Keratinocyte (primary cell): ENCODE data around the gene RCBTB2. TPM values are rescaled to one million over a fixed set of nuclear protein-coding genes. Genes with fewer than 3 reads are reported as not detected.
A peak's percentile ranks its signal among the peaks of the same experiment; 100 is the strongest.

Source experiments
- DNase-seq: peaks from one replicate; pipeline ENCODE4 v3.0.0-alpha.2; 2011; ENCODE audit warnings: low read depth, missing footprints, low spot score
- FAIRE-seq: peaks from 2 replicates; lab custom pipeline; 2011; peaks lifted over from hg19 to GRCh38; lab: Jason Lieb, UNC
- H2AFZ ChIP-seq: 2 replicates; pipeline ENCODE4 v1.6.0; 2012; ENCODE audit warnings: low read length, control low read depth, inconsistent platforms; ENCODE audit not compliant: control insufficient read depth
- H3K27ac ChIP-seq: 2 replicates; pipeline ENCODE4 v1.5.1; 2011; ENCODE audit warnings: low read length; ENCODE audit not compliant: control insufficient read depth, insufficient read depth
- H3K27me3 ChIP-seq: 3 replicates; pipeline ENCODE4 v1.6.0; 2011; ENCODE audit warnings: low read length; ENCODE audit not compliant: control insufficient read depth, insufficient read depth; ENCODE audit errors: extremely low read depth
- H3K36me3 ChIP-seq, 2 experiments: 2 replicates in 1 of 2; 3 replicates in 1 of 2; pipeline ENCODE4 v1.5.1; 2011; ENCODE audit warnings: low read length in 2 of 2, mild to moderate bottlenecking in 1 of 2; ENCODE audit not compliant: control insufficient read depth in 2 of 2, insufficient read depth in 2 of 2; ENCODE audit errors: extremely low read depth in 1 of 2
- H3K4me1 ChIP-seq: 3 replicates; pipeline ENCODE4 v1.5.1; 2011; ENCODE audit warnings: low read length; ENCODE audit not compliant: control insufficient read depth, insufficient read depth; ENCODE audit errors: extremely low read depth
- H3K4me2 ChIP-seq: 3 replicates; pipeline ENCODE4 v1.6.0; 2011; ENCODE audit warnings: low read depth, low read length; ENCODE audit not compliant: control insufficient read depth, insufficient read depth; ENCODE audit errors: extremely low read depth
- H3K4me3 ChIP-seq, 3 experiments: fragments of 200-600 bp in 1 of 3; sonication (generic) in 1 of 3; 2 replicates in 2 of 3; 3 replicates in 1 of 3; pipeline ENCODE4 v1.5.1; 2011 to 2016; ENCODE audit warnings: low read length in 3 of 3, mild to moderate bottlenecking in 3 of 3, control low read depth in 2 of 3, inconsistent platforms in 1 of 3, low read depth in 1 of 3, mixed read lengths in 1 of 3, mixed run types in 1 of 3, moderate library complexity in 1 of 3; ENCODE audit not compliant: control insufficient read depth in 2 of 3, insufficient read depth in 2 of 3; ENCODE audit errors: extremely low read depth in 1 of 3
- H3K79me2 ChIP-seq: 2 replicates; pipeline ENCODE4 v1.6.0; 2012; ENCODE audit warnings: low read length; ENCODE audit not compliant: control insufficient read depth, insufficient read depth
- H3K9ac ChIP-seq: 3 replicates; pipeline ENCODE4 v1.6.0; 2011; ENCODE audit warnings: low read length; ENCODE audit not compliant: control insufficient read depth, insufficient read depth; ENCODE audit errors: extremely low read depth
- H3K9me1 ChIP-seq: 3 replicates; pipeline ENCODE4 v1.6.0; 2011; ENCODE audit warnings: low read length; ENCODE audit not compliant: control insufficient read depth, insufficient read depth; ENCODE audit errors: extremely low read depth
- H3K9me3 ChIP-seq: 2 replicates; pipeline ENCODE4 v1.5.1; 2012; ENCODE audit warnings: low read depth, low read length; ENCODE audit not compliant: control insufficient read depth
- H4K20me1 ChIP-seq: 3 replicates; pipeline ENCODE4 v1.6.0; 2011; ENCODE audit warnings: low read length; ENCODE audit not compliant: control insufficient read depth, insufficient read depth; ENCODE audit errors: extremely low read depth
- CTCF ChIP-seq, 3 experiments: IDR thresholded peaks in 1 of 3; conservative IDR thresholded peaks in 1 of 3; optimal IDR thresholded peaks in 1 of 3; 2 replicates in 2 of 3; 3 replicates in 1 of 3; pipeline versions ENCODE3 to v1.5.1; 2011; ENCODE audit warnings: low read length in 3 of 3, mild to moderate bottlenecking in 3 of 3, moderate library complexity in 2 of 3, control low read depth in 1 of 3, inconsistent platforms in 1 of 3; ENCODE audit not compliant: insufficient read depth in 2 of 3; ENCODE audit errors: extremely low read depth in 1 of 3
- EZH2 ChIP-seq: IDR thresholded peaks from one replicate; pipeline ENCODE4 v1.6.1; 2012; ENCODE audit warnings: inconsistent platforms, mild to moderate bottlenecking, low read length, moderate library complexity
- dilution Hi-C: fragments of 300-500 bp; cut with MboI; formaldehyde crosslinking; loops from one replicate; pipeline ENCODE4 v1.7.0; 2020; ENCODE audit warnings: low sequenced_read_pairs; ENCODE audit not compliant: extremely low pct_ligation_motif_present
- polyA plus RNA-seq, 5 experiments: library from polyadenylated mRNA; depleted of rRNA in 3 of 5; stranded (reverse) in 3 of 5; stranded (forward) in 1 of 5; unstranded in 1 of 5; fragments of >200 nt; gene quantifications; 1 replicate in 1 of 5; 2 replicates in 3 of 5; 3 replicates in 1 of 5; pipeline versions ENCODE4 v1.2.1 to v1.2.3, GENCODE V29; 2011 to 2012; ENCODE audit warnings: missing spikeins in 2 of 5, low read depth in 1 of 5, low replicate concordance in 1 of 5

RCBTB2 gene
- polyA plus RNA-seq, 1 donor (not counting 4 experiments of a cell fraction or from before 2014, with no cell fraction given), result 5.5 TPM

GRCh38 chr13:48505012-48505411 is 27.9 kb downstream of the RCBTB2 start:
- Histone ChIP-seq H4K20me1 (no peaks in the 10 kb centered on the region), H3K4me1 (peaks cover 52% of the 10 kb centered on the region), H3K36me3 (no peaks in the 10 kb centered on the region), H3K9me3 (no peaks in the 10 kb centered on the region), H3K27me3 (no peaks in the 10 kb centered on the region), H2AFZ (no peak overlapping the region), H3K9ac (no peak overlapping the region), H3K9me1 (no peaks in the 10 kb centered on the region), H3K4me3 (no peak overlapping the region), H3K27ac (peak overlapping the region; percentile 96), H3K79me2 (no peaks in the 10 kb centered on the region), H3K4me2 (peak overlapping the region; percentile 49)
- TF ChIP-seq CTCF (optimal IDR thresholded peaks at IDR 0.05 in 1 of 3, IDR thresholded peaks at IDR 0.05 in 1 of 3, conservative IDR thresholded peaks at IDR 0.05 in 1 of 3; ENCODE audit: extremely low read depth in 1 of 3, insufficient read depth in 2 of 3, low read length in 3 of 3), result peak in 2 of 3 experiments; percentile 2 to 39
- TF ChIP-seq EZH2, result no peak
- FAIRE-seq (no peak), DNase-seq (no peak)
- dilution Hi-C loops, result no loop called here

GRCh38 chr13:48504606-48505005 is 28.3 kb downstream of the RCBTB2 start:
- no peaks in the 10 kb centered on the region for H3K79me2 ChIP-seq
- no peak overlapping the region for H3K4me3 ChIP-seq
- H3K27ac ChIP-seq, result peak overlapping the region; percentile 96
- FAIRE-seq, result peak; percentile 96
- H3K9me3 ChIP-seq, result no peaks in the 10 kb centered on the region
- TF ChIP-seq CTCF (optimal IDR thresholded peaks at IDR 0.05 in 1 of 3, IDR thresholded peaks at IDR 0.05 in 1 of 3, conservative IDR thresholded peaks at IDR 0.05 in 1 of 3; ENCODE audit: extremely low read depth in 1 of 3, insufficient read depth in 2 of 3, low read length in 3 of 3), result peak; percentile 34 to 78 (median 61)
- TF ChIP-seq EZH2, result no peak
- dilution Hi-C loops, result no loop called here
- no peaks in the 10 kb centered on the region for H4K20me1 ChIP-seq
- no peak overlapping the region for H3K9ac ChIP-seq
- H3K27me3 ChIP-seq, result no peaks in the 10 kb centered on the region
- DNase-seq, result peak; percentile 17
- no peak overlapping the region for H2AFZ ChIP-seq
- H3K36me3 ChIP-seq, result no peaks in the 10 kb centered on the region
- peak overlapping the region; percentile 49 for H3K4me2 ChIP-seq
- H3K4me1 ChIP-seq, result peaks cover 52% of the 10 kb centered on the region
- H3K9me1 ChIP-seq, result no peaks in the 10 kb centered on the region
